Transverse colon (tissue), 3 donors: ENCODE data around the gene NDRG3.

Experiments
- POLR2A ChIP-seq: fragments of 450-650 bp; IDR thresholded peaks from one replicate; pipeline ENCODE4 v1.6.1; 2016; ENCODE audit warnings: antibody characterized with exemption, mild to moderate bottlenecking, moderate library complexity
- TF ChIP-seq, protein P1 (sequence below), 5 experiments: fragments of 200-600 bp in 3 of 5; fragments of 450-650 bp in 2 of 5; sonication (generic) in 3 of 5; IDR thresholded peaks; 1 replicate in 2 of 5; 2 replicates in 3 of 5; pipeline ENCODE4 v1.5.1; 2016 to 2017; ENCODE audit warnings: antibody characterized with exemption in 5 of 5, inconsistent platforms in 3 of 5, mild to moderate bottlenecking in 2 of 5, moderate library complexity in 1 of 5

DNA sequence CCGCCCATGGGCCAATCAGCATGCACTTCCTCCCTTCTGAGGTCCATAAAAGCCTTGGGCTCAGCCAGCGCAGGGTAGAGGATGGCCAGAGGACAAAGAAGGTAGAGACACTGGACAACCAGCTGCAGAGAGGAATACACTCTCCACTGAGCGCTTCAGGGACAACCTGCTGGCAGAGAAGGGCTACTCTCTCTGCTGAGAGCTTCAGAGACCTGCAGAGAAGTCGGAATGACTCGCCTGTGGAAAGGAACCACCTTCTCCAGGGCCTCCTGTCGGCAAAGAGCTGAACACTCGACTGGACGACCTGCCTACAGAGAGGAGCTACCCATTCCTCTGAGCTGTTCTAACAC is 68.5 kb downstream of the NDRG3 start:
- TF ChIP-seq, protein P1, sequence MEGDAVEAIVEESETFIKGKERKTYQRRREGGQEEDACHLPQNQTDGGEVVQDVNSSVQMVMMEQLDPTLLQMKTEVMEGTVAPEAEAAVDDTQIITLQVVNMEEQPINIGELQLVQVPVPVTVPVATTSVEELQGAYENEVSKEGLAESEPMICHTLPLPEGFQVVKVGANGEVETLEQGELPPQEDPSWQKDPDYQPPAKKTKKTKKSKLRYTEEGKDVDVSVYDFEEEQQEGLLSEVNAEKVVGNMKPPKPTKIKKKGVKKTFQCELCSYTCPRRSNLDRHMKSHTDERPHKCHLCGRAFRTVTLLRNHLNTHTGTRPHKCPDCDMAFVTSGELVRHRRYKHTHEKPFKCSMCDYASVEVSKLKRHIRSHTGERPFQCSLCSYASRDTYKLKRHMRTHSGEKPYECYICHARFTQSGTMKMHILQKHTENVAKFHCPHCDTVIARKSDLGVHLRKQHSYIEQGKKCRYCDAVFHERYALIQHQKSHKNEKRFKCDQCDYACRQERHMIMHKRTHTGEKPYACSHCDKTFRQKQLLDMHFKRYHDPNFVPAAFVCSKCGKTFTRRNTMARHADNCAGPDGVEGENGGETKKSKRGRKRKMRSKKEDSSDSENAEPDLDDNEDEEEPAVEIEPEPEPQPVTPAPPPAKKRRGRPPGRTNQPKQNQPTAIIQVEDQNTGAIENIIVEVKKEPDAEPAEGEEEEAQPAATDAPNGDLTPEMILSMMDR (IDR thresholded peaks at IDR 0.05): no peak
- TF ChIP-seq POLR2A: no peak
